Transverse colon (tissue), 4 donors: ENCODE results near the gene ADAMTS14.
"Not testable (repeated sequence)": the region's sequence is repeated elsewhere in the genome, so short reads cannot be mapped to it uniquely, and the experiment has no call there.

ENCODE experiments used
- EP300 ChIP-seq: sonication (generic); formaldehyde crosslinking; IDR thresholded peaks from one replicate; pipeline ENCODE4 v1.6.1; 2017; ENCODE audit warnings: antibody characterized with exemption, low read depth
- POLR2A ChIP-seq: fragments of 450-650 bp; IDR thresholded peaks from one replicate; pipeline ENCODE4 v1.6.1; 2016; ENCODE audit warnings: antibody characterized with exemption, mild to moderate bottlenecking, moderate library complexity
- POLR2AphosphoS5 ChIP-seq, 3 donors: sonication (generic); formaldehyde crosslinking; IDR thresholded peaks; one replicate each; pipeline ENCODE4 v1.6.1; 2016; ENCODE audit warnings: antibody characterized with exemption in 3 of 3
- TF ChIP-seq, protein P1 (sequence below), 5 experiments: fragments of 200-600 bp in 3 of 5; fragments of 450-650 bp in 2 of 5; sonication (generic) in 3 of 5; IDR thresholded peaks; 1 replicate in 2 of 5; 2 replicates in 3 of 5; pipeline ENCODE4 v1.5.1; 2016 to 2017; ENCODE audit warnings: antibody characterized with exemption in 5 of 5, inconsistent platforms in 3 of 5, mild to moderate bottlenecking in 2 of 5, moderate library complexity in 1 of 5

GRCh38 chr10:70768026-70768685 lies 95.8 kb downstream of the ADAMTS14 start:
- TF ChIP-seq POLR2AphosphoS5 (IDR thresholded peaks at IDR 0.05); EP300; POLR2A: not testable (repeated sequence)
- TF ChIP-seq, protein P1, sequence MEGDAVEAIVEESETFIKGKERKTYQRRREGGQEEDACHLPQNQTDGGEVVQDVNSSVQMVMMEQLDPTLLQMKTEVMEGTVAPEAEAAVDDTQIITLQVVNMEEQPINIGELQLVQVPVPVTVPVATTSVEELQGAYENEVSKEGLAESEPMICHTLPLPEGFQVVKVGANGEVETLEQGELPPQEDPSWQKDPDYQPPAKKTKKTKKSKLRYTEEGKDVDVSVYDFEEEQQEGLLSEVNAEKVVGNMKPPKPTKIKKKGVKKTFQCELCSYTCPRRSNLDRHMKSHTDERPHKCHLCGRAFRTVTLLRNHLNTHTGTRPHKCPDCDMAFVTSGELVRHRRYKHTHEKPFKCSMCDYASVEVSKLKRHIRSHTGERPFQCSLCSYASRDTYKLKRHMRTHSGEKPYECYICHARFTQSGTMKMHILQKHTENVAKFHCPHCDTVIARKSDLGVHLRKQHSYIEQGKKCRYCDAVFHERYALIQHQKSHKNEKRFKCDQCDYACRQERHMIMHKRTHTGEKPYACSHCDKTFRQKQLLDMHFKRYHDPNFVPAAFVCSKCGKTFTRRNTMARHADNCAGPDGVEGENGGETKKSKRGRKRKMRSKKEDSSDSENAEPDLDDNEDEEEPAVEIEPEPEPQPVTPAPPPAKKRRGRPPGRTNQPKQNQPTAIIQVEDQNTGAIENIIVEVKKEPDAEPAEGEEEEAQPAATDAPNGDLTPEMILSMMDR (IDR thresholded peaks at IDR 0.05) = not testable (repeated sequence)
